HG02870 (cell line): ENCODE results near the gene EVI5.
A peak's percentile ranks its signal among the peaks of the same experiment; 100 is the strongest.
"Not testable (repeated sequence)": the region's sequence is repeated elsewhere in the genome, so short reads cannot be mapped to it uniquely, and the experiment has no call there.

ENCODE experiments used
- ATAC-seq: cut with Tn5 transposase; IDR thresholded peaks from one replicate; pipeline ENCODE4 v1.9.1; 2021; ENCODE audit warnings: mild to moderate bottlenecking, moderate library complexity; ENCODE audit not compliant: unreplicated experiment

The EVI5 gene

DNA sequence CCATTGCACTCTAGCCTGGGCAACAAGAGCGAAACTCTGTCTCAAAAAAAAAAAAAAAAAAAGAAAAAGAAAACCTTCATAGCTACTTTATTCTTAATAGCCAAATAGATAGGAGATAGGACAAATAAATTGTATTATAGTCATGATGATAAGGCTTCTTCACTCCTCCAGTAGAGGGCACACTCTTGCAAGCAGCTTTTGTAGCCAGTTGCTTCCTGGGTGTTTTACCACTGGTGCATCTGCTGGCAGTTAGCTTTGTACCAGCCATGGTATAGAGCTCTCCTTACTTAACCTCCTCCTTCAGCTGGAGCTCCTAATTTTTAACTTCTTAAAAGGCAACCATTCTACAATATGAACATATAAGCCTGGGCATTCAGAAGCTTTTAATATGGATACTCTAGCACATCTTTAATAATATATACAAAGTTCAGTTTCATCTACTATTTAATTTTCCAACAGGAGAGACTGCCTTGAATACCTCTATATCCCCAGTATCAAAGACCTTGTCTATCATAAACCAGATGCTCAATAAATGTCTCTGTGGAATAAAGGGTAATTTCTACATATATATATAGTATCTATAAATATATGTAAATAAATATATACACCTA, 35.8 kb downstream of the EVI5 start:
- ATAC-seq: peak; percentile 51

DNA sequence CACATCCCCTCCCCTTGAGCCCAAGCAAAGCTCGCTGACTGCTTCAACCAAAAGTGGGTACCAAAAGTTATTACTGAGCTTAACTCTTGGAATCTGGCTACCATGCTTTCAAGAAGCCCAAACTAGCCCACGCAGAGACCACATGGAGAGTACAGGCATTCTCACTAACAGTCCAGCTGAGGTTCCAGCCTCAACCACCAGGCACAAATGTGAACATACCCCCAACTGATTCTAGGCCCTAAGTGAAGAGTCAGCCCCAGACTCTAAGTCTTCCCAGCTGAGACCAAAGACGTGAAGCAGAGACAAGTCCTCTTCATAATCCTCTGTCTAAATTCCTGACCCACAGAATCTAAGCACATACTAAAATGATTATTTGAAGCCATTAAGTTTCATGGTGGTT, 36.8 kb downstream of the EVI5 start:
- no peak for ATAC-seq

- ATAC-seq: no peak
These were observed 37.2 kb downstream of the EVI5 start for GRCh38 chr1:92747735-92748134.

DNA sequence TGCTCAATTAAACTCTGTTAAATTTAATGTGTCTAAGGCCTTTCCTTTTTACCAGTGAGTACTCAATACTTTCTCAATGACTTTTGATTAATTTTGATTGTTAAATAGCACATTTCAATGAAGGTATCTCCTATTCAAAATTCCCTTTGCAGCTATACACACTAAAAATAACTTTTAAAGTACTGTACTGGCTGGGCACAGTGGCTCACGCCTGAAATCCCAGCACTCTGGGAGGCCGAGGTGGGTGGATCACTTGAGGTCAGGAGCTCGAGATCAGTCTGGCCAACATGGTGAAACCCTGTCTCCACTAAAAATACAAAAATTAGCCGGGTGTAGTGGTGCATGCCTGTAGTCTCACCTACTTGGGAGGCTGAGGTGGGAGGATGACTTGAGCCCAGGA, 38.7 kb downstream of the EVI5 start:
- not testable (repeated sequence) for ATAC-seq

DNA sequence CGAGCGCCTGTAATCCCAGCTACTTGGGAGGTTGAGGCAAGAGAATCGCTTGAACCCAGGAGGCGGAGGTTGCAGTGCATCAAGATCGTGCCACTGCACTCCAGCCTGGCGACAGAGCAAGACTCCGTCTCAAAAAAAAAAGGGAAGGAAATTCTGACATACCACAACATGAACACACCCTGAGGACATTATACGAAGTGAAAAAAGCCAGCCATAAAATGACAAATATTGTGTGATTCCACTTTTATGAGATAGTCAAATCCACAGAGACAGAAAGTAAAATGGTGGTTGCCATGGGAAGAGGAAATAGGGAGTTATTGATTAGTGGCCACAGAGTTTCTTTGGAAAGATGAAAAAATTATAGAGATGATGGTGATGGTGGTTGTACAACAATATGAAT, 41.7 kb downstream of the EVI5 start:
- ATAC-seq: no peak

DNA sequence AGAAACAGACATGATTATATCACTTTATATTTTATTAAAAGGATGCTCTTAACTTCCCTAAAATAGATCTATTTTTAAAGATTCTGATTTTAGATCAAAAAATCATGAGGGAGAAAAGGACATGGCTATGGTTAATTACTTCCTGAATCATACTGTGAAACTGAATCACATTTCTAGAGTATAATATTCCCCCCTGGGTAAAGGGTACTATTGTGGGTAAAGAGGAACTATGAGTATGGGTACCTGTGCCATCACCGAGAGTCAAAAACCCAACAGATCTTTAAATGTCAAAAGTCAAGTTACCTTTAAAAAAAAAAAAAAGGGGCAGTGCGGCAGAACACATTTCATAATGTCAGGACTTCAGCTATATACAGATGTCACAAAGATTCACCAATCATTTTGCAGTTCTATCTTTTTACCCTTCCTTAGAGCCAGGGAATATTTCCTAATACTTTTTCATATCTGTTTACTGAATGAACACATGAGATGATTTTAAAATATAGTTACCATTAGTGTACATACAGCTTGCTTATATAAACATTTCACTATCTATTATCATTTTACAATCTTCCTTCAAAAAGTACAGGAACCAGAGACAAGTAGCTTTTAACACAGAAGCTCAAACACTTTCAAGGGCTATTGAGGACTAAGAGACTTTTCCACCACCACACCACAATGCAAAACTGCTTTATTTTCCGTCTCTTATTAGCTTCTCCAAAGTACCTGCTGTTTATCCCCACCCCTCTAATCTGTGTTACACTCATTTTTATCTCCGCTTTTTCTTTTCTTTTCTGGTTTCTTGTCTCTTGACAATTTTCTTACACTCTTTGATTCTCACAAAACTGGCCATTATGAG, 45.0 kb downstream of the EVI5 start:
- ATAC-seq: no peak

DNA sequence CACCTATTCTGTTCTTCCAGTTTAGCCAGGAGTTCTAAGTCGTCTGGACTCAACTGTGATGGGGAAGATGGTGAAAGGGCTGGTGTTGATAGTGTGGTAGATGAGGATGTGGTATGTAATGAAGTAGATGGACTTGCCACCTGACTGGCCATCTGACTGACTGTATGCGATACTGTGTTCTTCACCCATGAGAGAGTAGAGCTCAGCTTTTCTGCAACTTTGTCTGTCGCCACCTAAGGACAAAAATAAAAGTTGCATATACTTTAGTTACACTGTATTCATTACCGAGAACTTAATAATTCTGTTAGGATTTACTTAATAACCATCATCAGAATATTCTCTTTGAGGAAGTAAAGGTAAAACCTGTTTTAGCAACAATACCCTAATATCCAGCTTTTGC, 48.5 kb downstream of the EVI5 start:
- ATAC-seq: no peak

DNA sequence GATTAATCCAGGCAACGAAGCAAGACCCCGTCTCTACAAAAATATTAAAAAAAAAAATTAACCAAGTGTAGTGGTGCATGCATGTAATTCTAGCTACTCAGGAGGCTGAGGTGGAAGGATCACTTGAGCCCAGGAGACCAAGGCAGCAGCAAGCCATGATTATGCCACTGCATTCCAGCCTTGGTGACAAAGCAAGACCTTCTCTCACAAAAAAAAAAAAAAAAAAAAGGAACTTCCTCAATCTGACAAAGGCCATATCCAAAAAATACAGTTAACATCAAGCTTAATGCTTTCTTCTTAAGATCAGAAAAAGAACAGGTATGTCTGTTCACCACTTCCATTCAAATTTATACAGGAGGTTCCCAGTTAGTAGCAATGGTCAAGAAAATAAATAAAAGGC, 54.4 kb downstream of the EVI5 start:
- no peak for ATAC-seq

DNA sequence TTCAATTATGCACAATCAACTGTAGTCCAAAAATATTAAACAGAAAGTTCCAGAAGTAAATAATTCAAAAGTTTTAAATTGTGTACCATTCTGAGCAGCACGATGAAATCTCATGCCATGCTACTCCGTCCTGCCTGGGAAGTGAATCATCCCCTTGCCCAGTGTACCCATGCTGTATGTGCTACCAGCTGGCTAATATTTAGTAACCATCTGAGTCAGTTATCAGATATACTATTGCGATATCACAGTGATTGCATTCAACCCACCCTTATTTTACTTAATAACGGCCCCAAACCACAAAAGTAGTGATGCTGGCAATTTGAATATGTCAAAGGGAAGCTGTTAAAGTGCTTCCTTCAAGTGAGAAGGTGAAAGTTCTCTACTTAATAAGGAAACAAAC, 56.2 kb downstream of the EVI5 start:
- no peak for ATAC-seq

DNA sequence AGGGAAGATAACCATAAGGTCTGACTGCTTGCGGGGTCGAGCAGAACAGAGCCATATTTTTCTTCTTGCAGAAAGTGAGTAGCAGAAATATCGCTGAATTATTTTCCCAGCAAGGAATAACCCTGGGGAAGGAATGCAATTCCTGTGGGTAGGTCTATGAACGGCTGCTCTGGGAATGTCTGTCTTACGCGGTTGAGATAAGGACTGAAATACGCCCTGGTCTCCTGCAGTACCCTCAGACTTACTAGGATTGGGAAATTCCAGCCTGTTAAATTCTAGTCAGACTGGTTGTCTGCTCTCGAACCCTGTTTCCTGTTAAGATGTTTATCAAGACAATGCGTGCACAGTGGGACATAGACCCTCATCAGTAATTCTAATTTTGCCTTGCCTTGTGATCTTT, 61.2 kb downstream of the EVI5 start:
- not testable (repeated sequence) for ATAC-seq

DNA sequence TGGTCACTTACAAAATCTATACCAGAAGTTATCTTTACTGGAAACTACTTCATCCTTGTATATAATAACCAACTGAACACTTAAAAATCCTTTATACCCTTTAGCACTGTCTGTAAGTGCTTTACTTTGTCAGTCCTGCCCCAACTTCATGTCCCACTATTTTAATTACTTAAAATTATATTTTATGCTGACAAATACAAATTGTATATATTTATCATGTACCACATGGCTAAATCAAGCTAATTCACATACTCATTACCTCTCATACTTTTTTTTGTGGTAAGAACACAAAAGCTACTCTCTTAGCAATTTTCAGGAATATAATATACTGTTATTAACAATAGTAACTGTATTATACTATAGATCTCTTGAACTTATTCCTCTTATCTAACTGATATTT, 63.0 kb downstream of the EVI5 start:
- no peak for ATAC-seq

DNA sequence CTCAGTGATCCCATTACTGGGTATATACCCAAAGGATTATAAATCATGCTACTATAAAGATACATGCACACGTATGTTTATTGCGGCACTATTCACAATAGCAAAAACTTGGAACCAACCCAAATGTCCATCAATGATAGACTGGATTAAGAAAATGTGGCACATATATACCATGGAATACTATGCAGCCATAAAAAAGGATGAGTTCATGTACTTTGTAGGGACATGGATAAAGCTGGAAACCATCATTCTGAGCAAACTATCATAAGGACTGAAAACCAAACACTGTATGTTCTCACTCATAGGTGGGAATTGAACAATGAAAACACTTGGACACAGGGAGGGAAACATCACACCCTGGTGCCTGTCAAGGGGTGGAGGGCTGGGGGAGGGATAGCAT, 63.8 kb downstream of the EVI5 start:
- ATAC-seq: not testable (repeated sequence)

DNA sequence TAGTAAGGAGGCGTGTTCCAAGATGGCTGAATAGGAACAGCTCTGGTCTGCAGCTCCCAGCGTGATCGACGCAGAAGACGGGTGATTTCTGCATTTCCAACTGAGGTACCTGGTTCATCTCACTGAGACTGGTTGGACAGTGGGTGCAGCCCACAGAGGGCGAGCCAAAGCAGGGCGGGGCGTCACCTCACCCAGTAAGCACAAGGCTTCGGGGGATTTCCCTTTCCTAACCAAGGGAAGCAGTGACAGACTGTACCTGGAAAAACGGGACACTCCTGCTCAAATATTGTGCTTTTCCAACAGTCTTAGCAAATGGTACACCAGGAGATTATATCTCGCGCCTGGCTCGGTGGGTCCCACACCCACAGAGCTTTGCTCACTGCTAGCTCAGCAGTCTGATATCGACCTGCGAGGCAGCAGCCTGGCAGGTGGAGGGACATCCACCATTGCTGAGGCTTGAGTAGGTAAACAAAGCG, 69.4 kb downstream of the EVI5 start:
- ATAC-seq: not testable (repeated sequence)

GRCh38 chr1:92713939-92714338, 71.0 kb downstream of the EVI5 start:
- ATAC-seq: no peak

- no peak for ATAC-seq
These were observed 73.3 kb downstream of the EVI5 start for GRCh38 chr1:92711473-92712165.

DNA sequence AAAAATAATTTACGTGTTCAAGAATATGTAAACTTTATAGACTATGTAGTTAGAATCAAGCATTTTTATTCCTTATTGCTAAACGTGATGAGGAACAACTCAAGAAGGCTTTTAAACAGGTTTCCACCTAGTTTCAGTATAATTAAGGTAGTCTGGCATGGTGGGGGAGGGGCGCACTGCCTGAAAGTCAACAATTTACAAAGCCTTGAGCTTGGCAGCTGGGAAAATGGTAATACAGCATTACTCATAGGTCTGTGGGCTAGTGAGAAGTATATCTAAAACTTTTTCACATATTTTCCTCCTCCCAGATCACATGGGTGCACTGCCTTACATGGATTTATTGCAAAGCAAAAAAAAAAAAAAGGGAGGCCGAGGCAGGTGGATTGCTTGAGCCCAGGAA, 75.2 kb downstream of the EVI5 start:
- no peak for ATAC-seq

GRCh38 chr1:92708368-92708950, 76.4 kb downstream of the EVI5 start:
- ATAC-seq: no peak

DNA sequence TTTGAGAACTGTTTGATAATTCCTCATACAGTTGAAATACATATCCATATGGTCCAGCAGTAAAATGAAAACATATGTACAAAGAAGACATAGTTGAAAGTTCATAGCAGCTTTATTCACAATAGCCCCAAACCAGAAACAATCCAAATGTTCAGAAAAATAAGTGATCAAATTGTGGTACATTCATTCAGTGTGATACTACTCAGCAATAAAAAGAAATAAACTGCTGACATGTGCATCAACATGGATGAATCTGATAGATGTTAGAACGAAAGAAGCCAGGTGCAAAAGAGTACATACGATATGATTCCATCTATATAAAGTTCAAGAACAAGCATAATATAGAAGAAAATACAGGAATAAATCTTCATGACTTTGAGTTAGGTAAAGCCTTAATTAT, 77.2 kb downstream of the EVI5 start:
- no peak for ATAC-seq

GRCh38 chr1:92707292-92707691, 77.6 kb downstream of the EVI5 start:
- ATAC-seq: no peak

GRCh38 chr1:92705446-92705845, 79.5 kb downstream of the EVI5 start:
- no peak for ATAC-seq

DNA sequence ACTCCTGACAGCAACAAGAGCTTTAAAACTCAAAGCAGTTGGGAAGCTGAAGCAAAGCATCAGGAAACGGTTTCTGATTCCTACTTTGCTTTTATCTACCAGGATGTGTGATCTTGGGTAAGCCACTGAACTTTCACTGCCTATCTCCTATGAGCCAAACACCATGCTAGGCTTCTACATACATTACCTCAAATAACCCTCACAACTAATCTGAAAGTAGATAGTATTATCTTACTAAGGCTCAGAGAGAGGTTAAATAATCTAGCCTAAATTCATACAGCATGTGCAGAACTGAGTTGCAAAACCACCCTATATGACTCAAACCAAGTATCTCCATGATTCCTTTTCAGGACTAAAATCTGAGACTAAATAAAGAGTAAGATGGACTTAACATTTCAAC, 83.8 kb downstream of the EVI5 start:
- ATAC-seq: no peak
